Cardiac muscle cell (in vitro differentiated cells and primary cell): Measurements from ENCODE around the gene ADAMTSL3. TPM values are rescaled to one million over a fixed set of nuclear protein-coding genes. Genes with fewer than 3 reads are reported as not detected.

ENCODE experiments used
- DNase-seq, 2 donors: peaks; one replicate each; pipeline versions ENCODE4 v3.0.0 to v3.0.0-alpha.2; 2010 to 2017; ENCODE audit warnings: low read depth in 1 of 2, low spot score in 1 of 2
- H3K27ac ChIP-seq: fragments of 200-600 bp; sonication (generic); 2 replicates; pipeline ENCODE4 v1.5.1; 2016
- H3K27me3 ChIP-seq: fragments of 200-600 bp; sonication (generic); 2 replicates; pipeline ENCODE4 v1.6.0; 2016; ENCODE audit warnings: control low read depth
- H3K36me3 ChIP-seq: fragments of 200-600 bp; sonication (generic); 2 replicates; pipeline ENCODE4 v1.5.1; 2016; ENCODE audit warnings: control low read depth
- H3K4me1 ChIP-seq: fragments of 200-600 bp; sonication (generic); 2 replicates; pipeline ENCODE4 v1.8.1; 2017; ENCODE audit warnings: low read depth, mild to moderate bottlenecking, mixed run types
- H3K4me3 ChIP-seq: fragments of 200-600 bp; sonication (generic); 2 replicates; pipeline ENCODE4 v1.5.1; 2016; ENCODE audit warnings: mild to moderate bottlenecking
- H3K9me3 ChIP-seq: fragments of 200-600 bp; sonication (generic); 2 replicates; pipeline ENCODE4 v1.5.1; 2017; ENCODE audit warnings: low read depth, mild to moderate bottlenecking, control low read depth
- polyA plus RNA-seq: library from polyadenylated mRNA; unstranded; fragments of >200 nt; fragmentation: Nextera tagmentation; extraction: Ambion mirVana; gene quantifications from 2 replicates; pipeline ENCODE4 v1.2.1, GENCODE V29; 2016
- total RNA-seq: library from RNA; depleted of rRNA; stranded (reverse); fragments of >200 nt; gene quantifications from 2 replicates; pipeline ENCODE4 v1.2.3, GENCODE V29; 2016
- TF ChIP-seq, protein P1 (sequence below): IDR thresholded peaks from 2 replicates; pipeline ENCODE4 v1.5.1; 2012; ENCODE audit warnings: low read depth, mild to moderate bottlenecking, low read length

ADAMTSL3 gene
- total and polyA plus RNA-seq, 2 experiments from 2014 or later: 0.83 to 2.0 TPM

DNA sequence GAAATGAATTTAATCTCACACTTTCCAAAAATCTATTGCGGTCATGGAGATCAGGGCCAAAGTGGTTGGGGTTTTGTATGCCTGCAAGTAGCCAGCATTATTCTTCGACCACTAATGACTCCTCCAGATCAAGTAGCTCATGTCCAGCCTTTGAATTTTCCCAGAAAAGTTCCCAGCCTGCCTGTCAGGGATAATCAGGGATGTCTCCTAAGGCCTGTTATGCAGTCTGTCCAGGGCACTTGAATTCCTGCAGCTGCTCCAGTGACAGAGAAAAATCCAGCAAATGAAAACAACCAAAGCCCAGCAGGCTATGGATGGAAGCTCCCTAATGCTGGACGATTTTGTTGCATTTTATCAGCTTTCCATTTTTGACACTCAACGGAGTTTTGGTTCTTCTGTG lies 215.4 kb downstream of the ADAMTSL3 start:
- Histone ChIP-seq H3K4me1 (peaks cover 8% of the 10 kb centered on the region), H3K9me3 (no peaks in the 10 kb centered on the region), H3K27me3 (no peaks in the 10 kb centered on the region), H3K27ac (peak overlapping the region; percentile 19), H3K36me3 (no peaks in the 10 kb centered on the region), H3K4me3 (no peak overlapping the region)
- peak; percentile 47 to 68 for DNase-seq
- TF ChIP-seq, protein P1, sequence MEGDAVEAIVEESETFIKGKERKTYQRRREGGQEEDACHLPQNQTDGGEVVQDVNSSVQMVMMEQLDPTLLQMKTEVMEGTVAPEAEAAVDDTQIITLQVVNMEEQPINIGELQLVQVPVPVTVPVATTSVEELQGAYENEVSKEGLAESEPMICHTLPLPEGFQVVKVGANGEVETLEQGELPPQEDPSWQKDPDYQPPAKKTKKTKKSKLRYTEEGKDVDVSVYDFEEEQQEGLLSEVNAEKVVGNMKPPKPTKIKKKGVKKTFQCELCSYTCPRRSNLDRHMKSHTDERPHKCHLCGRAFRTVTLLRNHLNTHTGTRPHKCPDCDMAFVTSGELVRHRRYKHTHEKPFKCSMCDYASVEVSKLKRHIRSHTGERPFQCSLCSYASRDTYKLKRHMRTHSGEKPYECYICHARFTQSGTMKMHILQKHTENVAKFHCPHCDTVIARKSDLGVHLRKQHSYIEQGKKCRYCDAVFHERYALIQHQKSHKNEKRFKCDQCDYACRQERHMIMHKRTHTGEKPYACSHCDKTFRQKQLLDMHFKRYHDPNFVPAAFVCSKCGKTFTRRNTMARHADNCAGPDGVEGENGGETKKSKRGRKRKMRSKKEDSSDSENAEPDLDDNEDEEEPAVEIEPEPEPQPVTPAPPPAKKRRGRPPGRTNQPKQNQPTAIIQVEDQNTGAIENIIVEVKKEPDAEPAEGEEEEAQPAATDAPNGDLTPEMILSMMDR: no peak

DNA sequence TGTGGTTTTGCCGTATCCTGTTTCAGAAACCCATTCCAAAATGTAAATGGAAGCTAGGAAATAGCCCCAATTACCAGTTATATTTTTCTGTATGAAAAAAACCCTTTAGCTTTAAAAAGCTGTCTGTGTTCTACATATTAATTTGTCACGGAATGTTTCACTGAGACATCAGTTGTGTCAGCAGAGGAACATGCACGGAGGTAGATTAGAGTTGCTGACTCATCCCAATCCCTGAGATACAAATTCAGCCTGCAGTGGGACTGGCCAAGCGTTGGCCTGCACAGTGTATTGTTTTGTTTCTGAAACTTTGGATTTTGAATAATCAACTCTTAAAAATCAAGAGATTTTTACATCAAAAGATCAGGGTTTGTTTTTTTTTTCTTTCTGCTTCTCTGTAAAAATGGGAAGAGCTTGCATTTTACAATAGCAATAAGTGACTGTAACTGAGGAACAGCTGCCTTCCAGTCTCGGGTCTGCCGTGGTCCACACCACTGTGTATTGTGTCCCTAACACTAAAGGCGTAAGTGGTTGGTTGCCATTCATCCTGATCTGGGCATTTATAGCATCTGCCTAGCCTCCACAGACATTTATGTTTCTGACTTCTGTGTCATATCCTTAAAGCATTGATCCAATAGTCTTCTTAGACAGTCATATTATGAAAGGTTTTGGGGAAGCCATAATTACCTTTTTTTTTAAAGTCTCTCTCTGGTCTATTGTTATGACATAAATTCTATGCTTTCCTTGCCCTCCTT lies 218.1 kb downstream of the ADAMTSL3 start:
- no peaks in the 10 kb centered on the region for H3K36me3 ChIP-seq
- H3K4me3 ChIP-seq: no peak overlapping the region
- peak in 1 of 2 donors; percentile 63 for DNase-seq
- H3K27ac ChIP-seq: no peak overlapping the region
- peaks cover 8% of the 10 kb centered on the region for H3K4me1 ChIP-seq
- TF ChIP-seq, protein P1: no peak
- H3K9me3 ChIP-seq: no peaks in the 10 kb centered on the region
- H3K27me3 ChIP-seq: no peaks in the 10 kb centered on the region

DNA sequence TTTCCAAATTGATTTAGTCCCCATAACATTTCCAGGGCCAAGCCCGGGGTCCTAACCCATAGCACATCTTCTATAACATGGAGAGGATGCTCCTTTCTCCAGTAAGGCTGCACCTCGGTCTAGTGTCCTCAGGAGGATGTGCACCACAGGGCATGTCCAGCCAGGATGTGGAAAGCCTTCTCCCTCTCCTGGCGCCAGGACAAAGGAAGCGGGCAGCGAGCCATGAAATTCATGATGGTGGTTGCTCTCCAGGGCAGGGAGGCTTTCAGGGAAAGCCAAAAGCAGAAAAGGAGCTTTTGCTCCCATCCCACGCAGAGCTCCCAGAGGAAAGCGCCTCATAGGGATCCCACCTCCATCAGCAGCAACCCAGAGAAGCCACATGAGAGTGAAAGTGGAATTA lies 220.0 kb downstream of the ADAMTSL3 start:
- no peak overlapping the region for H3K4me3 ChIP-seq
- H3K27me3 ChIP-seq: no peaks in the 10 kb centered on the region
- TF ChIP-seq, protein P1: no peak
- peak in 1 of 2 donors; percentile 28 for DNase-seq
- peaks cover 8% of the 10 kb centered on the region for H3K4me1 ChIP-seq
- no peaks in the 10 kb centered on the region for H3K36me3 ChIP-seq
- no peak overlapping the region for H3K27ac ChIP-seq
- H3K9me3 ChIP-seq: no peaks in the 10 kb centered on the region

DNA sequence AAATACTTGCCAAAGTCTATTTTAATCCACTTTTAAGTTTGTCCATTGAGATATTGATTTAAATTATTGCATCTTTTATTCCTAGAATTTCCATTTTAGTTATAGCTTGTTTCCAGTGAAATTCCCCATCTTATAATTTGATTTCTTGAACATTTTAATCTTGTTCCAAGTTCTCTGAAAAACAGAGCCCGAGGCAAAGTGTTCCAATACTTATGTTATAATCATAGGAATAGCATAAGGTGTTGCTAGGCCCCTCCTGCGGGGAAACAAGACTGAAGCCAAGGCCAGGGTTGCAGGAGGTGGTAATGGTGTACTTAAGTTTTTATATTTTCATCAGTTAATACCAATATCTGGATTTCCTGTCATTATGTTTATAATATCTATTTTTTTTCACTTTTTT lies 226.6 kb downstream of the ADAMTSL3 start:
- Histone ChIP-seq H3K4me3 (no peak overlapping the region), H3K27me3 (no peaks in the 10 kb centered on the region), H3K4me1 (no peaks in the 10 kb centered on the region), H3K9me3 (no peaks in the 10 kb centered on the region), H3K27ac (no peak overlapping the region), H3K36me3 (no peaks in the 10 kb centered on the region)
- TF ChIP-seq, protein P1: no peak
- no peak for DNase-seq

DNA sequence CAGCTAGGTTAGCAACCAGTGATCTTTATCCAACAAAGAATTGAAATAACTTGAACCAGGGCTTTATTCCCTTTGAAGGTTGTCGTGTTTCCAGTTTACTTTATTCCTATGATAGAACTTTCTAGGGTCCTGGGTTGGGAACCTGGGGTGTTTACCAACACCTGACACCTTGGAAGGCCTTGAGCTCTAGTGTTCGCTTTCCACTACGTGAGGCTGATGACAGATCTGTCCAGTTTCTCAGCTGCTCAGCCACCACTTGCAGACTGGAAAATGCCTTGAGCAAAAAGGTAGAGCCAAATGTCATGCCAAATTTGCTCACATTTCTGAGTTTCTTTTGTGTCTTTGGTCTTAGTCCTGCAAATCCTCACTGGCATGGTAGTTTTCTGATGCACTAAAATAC lies 227.2 kb downstream of the ADAMTSL3 start:
- H3K27me3 ChIP-seq: no peaks in the 10 kb centered on the region
- H3K4me1 ChIP-seq: no peaks in the 10 kb centered on the region
- TF ChIP-seq, protein P1: no peak
- no peak for DNase-seq
- H3K4me3 ChIP-seq: no peak overlapping the region
- no peaks in the 10 kb centered on the region for H3K36me3 ChIP-seq
- H3K9me3 ChIP-seq: no peaks in the 10 kb centered on the region
- H3K27ac ChIP-seq: no peak overlapping the region
